ENCODE measurements around the gene TRHDE. TPM values are rescaled to one million over a fixed set of nuclear protein-coding genes. Genes with fewer than 3 reads are reported as not detected.
"Not testable (repeated sequence)": the region's sequence is repeated elsewhere in the genome, so short reads cannot be mapped to it uniquely, and the experiment has no call there.

The TRHDE gene
- total RNA-seq, 1 experiment from 2014 or later = 0.74 TPM

- Histone ChIP-seq H3K27ac (no peak overlapping the region), H3K79me2 (ENCODE audit: low read depth) (no peaks in the 10 kb centered on the region), H3K36me3 (ENCODE audit: low read depth) (no peaks in the 10 kb centered on the region), H3F3A (ENCODE audit: insufficient read depth, low read depth) (no peaks in the 10 kb centered on the region), H3K9me3 (ENCODE audit: insufficient read depth, low read depth) (no peaks in the 10 kb centered on the region), H4K20me1 (ENCODE audit: insufficient read depth) (no peaks in the 10 kb centered on the region), H3K4me2 (no peak overlapping the region), H3K4me3 (no peak overlapping the region), H3K4me1 (replicated peaks; ENCODE audit: insufficient read depth) (no peaks in the 10 kb centered on the region), H2AFZ (no peak overlapping the region), H3K9me2 (ENCODE audit: insufficient read depth) (no peaks in the 10 kb centered on the region), H3K27me3 (ENCODE audit: insufficient read depth, low read depth) (no peaks in the 10 kb centered on the region)
- TF ChIP-seq, protein P1, sequence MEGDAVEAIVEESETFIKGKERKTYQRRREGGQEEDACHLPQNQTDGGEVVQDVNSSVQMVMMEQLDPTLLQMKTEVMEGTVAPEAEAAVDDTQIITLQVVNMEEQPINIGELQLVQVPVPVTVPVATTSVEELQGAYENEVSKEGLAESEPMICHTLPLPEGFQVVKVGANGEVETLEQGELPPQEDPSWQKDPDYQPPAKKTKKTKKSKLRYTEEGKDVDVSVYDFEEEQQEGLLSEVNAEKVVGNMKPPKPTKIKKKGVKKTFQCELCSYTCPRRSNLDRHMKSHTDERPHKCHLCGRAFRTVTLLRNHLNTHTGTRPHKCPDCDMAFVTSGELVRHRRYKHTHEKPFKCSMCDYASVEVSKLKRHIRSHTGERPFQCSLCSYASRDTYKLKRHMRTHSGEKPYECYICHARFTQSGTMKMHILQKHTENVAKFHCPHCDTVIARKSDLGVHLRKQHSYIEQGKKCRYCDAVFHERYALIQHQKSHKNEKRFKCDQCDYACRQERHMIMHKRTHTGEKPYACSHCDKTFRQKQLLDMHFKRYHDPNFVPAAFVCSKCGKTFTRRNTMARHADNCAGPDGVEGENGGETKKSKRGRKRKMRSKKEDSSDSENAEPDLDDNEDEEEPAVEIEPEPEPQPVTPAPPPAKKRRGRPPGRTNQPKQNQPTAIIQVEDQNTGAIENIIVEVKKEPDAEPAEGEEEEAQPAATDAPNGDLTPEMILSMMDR (conservative IDR thresholded peaks at IDR 0.05) = no peak
- no peak for TF ChIP-seq EZH2 (IDR thresholded peaks at IDR 0.05; ENCODE audit: low read depth)
- ChIA-PET POLR2A (ENCODE audit: unreplicated experiment) (no interaction called here), CTCF (no interaction called here)
- DNase-seq = no peak
- BruUV-seq (replicated peaks) = no TSS peak
- intact Hi-C loops (cut with micrococcal nuclease; ENCODE audit: unreplicated experiment) = no loop called here
Observed at GRCh38 chr12:72642706-72643105, 370.5 kb downstream of the TRHDE start.

- H4K20me1 ChIP-seq (ENCODE audit: insufficient read depth) = no peaks in the 10 kb centered on the region
- H3K4me3 ChIP-seq = no peak overlapping the region
- H3K27me3 ChIP-seq (ENCODE audit: insufficient read depth, low read depth) = no peaks in the 10 kb centered on the region
- TF ChIP-seq EZH2 (IDR thresholded peaks at IDR 0.05; ENCODE audit: low read depth) = no peak
- TF ChIP-seq, protein P1 (conservative IDR thresholded peaks at IDR 0.05) = no peak
- no peak overlapping the region for H2AFZ ChIP-seq
- no peaks in the 10 kb centered on the region for H3F3A ChIP-seq (ENCODE audit: insufficient read depth, low read depth)
- intact Hi-C loops (cut with micrococcal nuclease; ENCODE audit: unreplicated experiment) = no loop called here
- H3K36me3 ChIP-seq (ENCODE audit: low read depth) = no peaks in the 10 kb centered on the region
- DNase-seq = no peak
- no TSS peak for BruUV-seq (replicated peaks)
- no peak overlapping the region for H3K4me2 ChIP-seq
- no peaks in the 10 kb centered on the region for H3K4me1 ChIP-seq (replicated peaks; ENCODE audit: insufficient read depth)
- no peaks in the 10 kb centered on the region for H3K9me3 ChIP-seq (ENCODE audit: insufficient read depth, low read depth)
- no peaks in the 10 kb centered on the region for H3K79me2 ChIP-seq (ENCODE audit: low read depth)
- H3K9me2 ChIP-seq (ENCODE audit: insufficient read depth) = no peaks in the 10 kb centered on the region
- CTCF ChIA-PET = no interaction called here
- POLR2A ChIA-PET (ENCODE audit: unreplicated experiment) = no interaction called here
- H3K27ac ChIP-seq = no peak overlapping the region
Observed at GRCh38 chr12:72647139-72647538, 375.0 kb downstream of the TRHDE start.

- Histone ChIP-seq H3K4me1 (replicated peaks; ENCODE audit: insufficient read depth) (no peaks in the 10 kb centered on the region), H3K27ac (no peak overlapping the region), H3K9me3 (ENCODE audit: insufficient read depth, low read depth) (no peaks in the 10 kb centered on the region), H3K79me2 (ENCODE audit: low read depth) (no peaks in the 10 kb centered on the region), H2AFZ (no peak overlapping the region), H3K36me3 (ENCODE audit: low read depth) (no peaks in the 10 kb centered on the region), H3K4me3 (no peak overlapping the region), H3K9me2 (ENCODE audit: insufficient read depth) (no peaks in the 10 kb centered on the region), H3K27me3 (ENCODE audit: insufficient read depth, low read depth) (no peaks in the 10 kb centered on the region), H3F3A (ENCODE audit: insufficient read depth, low read depth) (no peaks in the 10 kb centered on the region), H3K4me2 (no peak overlapping the region), H4K20me1 (ENCODE audit: insufficient read depth) (no peaks in the 10 kb centered on the region)
- no TSS peak for BruUV-seq (replicated peaks)
- ChIA-PET POLR2A (ENCODE audit: unreplicated experiment) (no interaction called here), CTCF (no interaction called here)
- DNase-seq = no peak
- intact Hi-C loops (cut with micrococcal nuclease; ENCODE audit: unreplicated experiment) = no loop called here
- no peak for TF ChIP-seq EZH2 (IDR thresholded peaks at IDR 0.05; ENCODE audit: low read depth)
- TF ChIP-seq, protein P1 (conservative IDR thresholded peaks at IDR 0.05) = no peak
Observed at GRCh38 chr12:72658615-72659014, 386.4 kb downstream of the TRHDE start.

- intact Hi-C loops (cut with micrococcal nuclease; ENCODE audit: unreplicated experiment); BruUV-seq (replicated peaks); H3K4me2 ChIP-seq; DNase-seq; POLR2A ChIA-PET (ENCODE audit: unreplicated experiment); H3F3A ChIP-seq (ENCODE audit: insufficient read depth, low read depth); H3K79me2 ChIP-seq (ENCODE audit: low read depth); H2AFZ ChIP-seq; H4K20me1 ChIP-seq (ENCODE audit: insufficient read depth); H3K36me3 ChIP-seq (ENCODE audit: low read depth); H3K4me1 ChIP-seq (replicated peaks; ENCODE audit: insufficient read depth); H3K9me3 ChIP-seq (ENCODE audit: insufficient read depth, low read depth); H3K9me2 ChIP-seq (ENCODE audit: insufficient read depth); H3K4me3 ChIP-seq; H3K27me3 ChIP-seq (ENCODE audit: insufficient read depth, low read depth); H3K27ac ChIP-seq; CTCF ChIA-PET: not testable (repeated sequence)
Observed at GRCh38 chr12:72660174-72660573, 388.0 kb downstream of the TRHDE start.

Measured in PC-9 (cell line).